HepG2 (cell line): ENCODE data around the gene DELE1. TPM values are rescaled to one million over a fixed set of nuclear protein-coding genes. Genes with fewer than 3 reads are reported as not detected.
A peak's percentile ranks its signal among the peaks of the same experiment; 100 is the strongest.

Experiments used
- CBX5 ChIP-seq: sonication (generic); formaldehyde crosslinking; IDR thresholded peaks from 2 replicates; pipeline ENCODE4 v1.4.0; 2020; ENCODE audit warnings: missing genetic modification reagents, borderline replicate concordance
- CENPX ChIP-seq: sonication (generic); formaldehyde crosslinking; IDR thresholded peaks from 2 replicates; pipeline ENCODE4 v1.9.0; 2021; ENCODE audit warnings: mild to moderate bottlenecking, missing genetic modification reagents, moderate library complexity
- POLR2AphosphoS5 ChIP-seq: IDR thresholded peaks from 2 replicates; pipeline ENCODE4 v1.6.1; 2012; ENCODE audit warnings: low read depth, low read length
- ZNF20 ChIP-seq: sonication (generic); formaldehyde crosslinking; IDR thresholded peaks from 2 replicates; pipeline ENCODE4 v1.4.0; 2020; ENCODE audit warnings: mild to moderate bottlenecking, moderate library complexity, missing genetic modification reagents
- ZNF724P ChIP-seq: sonication (generic); formaldehyde crosslinking; IDR thresholded peaks from 2 replicates; pipeline ENCODE4 v1.8.0; 2022; ENCODE audit warnings: missing genetic modification reagents, borderline replicate concordance
- polyA plus RNA-seq, 8 experiments: library from polyadenylated mRNA; depleted of rRNA in 3 of 8; stranded (reverse) in 7 of 8; unstranded in 1 of 8; fragments of >200 nt; fragmentation: Illumina TruSeq in 4 of 8; extraction: Trizol in 4 of 8; gene quantifications; 2 replicates each; pipeline versions ENCODE4 v1.2.1 to v1.2.3, GENCODE V29; 2011 to 2016; ENCODE audit warnings: low read depth in 4 of 8, missing spikeins in 1 of 8, mixed read lengths in 1 of 8; ENCODE audit not compliant: insufficient read depth in 1 of 8
- total RNA-seq, 5 experiments: library from RNA; depleted of rRNA; stranded (reverse); fragments of >200 nt; fragmentation: Illumina TruSeq; extraction: Trizol; gene quantifications; 2 replicates each; pipeline ENCODE4 v1.2.3, GENCODE V29; 2016; ENCODE audit warnings: low read depth in 1 of 5
- TF ChIP-seq, protein P1 (sequence below), 2 experiments: IDR thresholded peaks; 2 replicates each; pipeline ENCODE4 v1.6.1; 2011 to 2012; ENCODE audit warnings: low read length in 2 of 2, borderline replicate concordance in 1 of 2, low read depth in 1 of 2, mild to moderate bottlenecking in 1 of 2, moderate library complexity in 1 of 2
- TF ChIP-seq, protein P2 (sequence below): sonication (generic); formaldehyde crosslinking; IDR thresholded peaks from 2 replicates; pipeline ENCODE4 v1.4.0; 2020; ENCODE audit warnings: low read depth, missing genetic modification reagents
- TF ChIP-seq, protein P3 (sequence below): sonication (generic); formaldehyde crosslinking; IDR thresholded peaks from 2 replicates; pipeline ENCODE4 v1.4.0; 2020; ENCODE audit warnings: mild to moderate bottlenecking, missing genetic modification reagents
- TF ChIP-seq, protein P4 (sequence below): sonication (generic); formaldehyde crosslinking; IDR thresholded peaks from 2 replicates; pipeline ENCODE4 v1.4.0; 2020; ENCODE audit warnings: mild to moderate bottlenecking, missing genetic modification reagents

Gene DELE1
- total and polyA plus RNA-seq, 2 of the 13 experiments (the other 11 are each of a cell fraction or from before 2014, with no cell fraction given): 57.5 to 90.3 TPM

DNA sequence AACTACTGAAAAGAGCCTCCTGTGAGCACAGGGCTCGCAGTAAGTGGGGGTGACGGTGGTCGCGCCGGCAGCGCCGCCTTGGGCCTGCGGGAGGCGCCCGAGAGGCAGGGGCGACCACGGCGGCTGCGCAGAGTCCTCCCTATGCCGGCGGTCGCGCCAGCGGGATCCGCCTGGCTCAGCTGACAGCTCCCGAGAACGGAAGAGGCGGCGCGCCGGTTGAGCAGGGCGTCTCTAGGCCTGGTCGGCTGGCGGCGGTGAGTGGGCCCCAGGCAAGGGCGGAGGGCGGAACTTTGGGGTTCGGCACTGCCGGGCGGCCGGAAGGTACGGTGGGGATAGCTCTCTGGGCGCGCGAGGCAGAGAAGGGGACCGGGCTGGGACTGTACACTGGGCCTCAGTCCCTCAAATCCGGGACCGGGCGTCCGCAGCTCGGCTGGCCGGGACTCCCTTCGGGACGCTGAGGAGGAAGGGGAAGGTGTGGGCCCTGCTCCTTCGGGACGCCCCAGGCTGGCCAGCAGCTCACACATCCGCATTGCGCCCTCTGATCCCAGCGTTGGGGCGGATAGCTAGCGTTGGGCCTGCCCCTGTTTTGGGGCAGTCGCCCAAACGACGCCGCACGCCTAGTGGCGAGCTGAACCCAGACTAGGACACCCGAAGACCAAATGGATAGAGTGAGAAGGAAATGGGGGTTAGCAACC lies 45.4 kb downstream of the DELE1 start, which contains the start of gene RNF14 (continued):
- TF ChIP-seq, protein P1, sequence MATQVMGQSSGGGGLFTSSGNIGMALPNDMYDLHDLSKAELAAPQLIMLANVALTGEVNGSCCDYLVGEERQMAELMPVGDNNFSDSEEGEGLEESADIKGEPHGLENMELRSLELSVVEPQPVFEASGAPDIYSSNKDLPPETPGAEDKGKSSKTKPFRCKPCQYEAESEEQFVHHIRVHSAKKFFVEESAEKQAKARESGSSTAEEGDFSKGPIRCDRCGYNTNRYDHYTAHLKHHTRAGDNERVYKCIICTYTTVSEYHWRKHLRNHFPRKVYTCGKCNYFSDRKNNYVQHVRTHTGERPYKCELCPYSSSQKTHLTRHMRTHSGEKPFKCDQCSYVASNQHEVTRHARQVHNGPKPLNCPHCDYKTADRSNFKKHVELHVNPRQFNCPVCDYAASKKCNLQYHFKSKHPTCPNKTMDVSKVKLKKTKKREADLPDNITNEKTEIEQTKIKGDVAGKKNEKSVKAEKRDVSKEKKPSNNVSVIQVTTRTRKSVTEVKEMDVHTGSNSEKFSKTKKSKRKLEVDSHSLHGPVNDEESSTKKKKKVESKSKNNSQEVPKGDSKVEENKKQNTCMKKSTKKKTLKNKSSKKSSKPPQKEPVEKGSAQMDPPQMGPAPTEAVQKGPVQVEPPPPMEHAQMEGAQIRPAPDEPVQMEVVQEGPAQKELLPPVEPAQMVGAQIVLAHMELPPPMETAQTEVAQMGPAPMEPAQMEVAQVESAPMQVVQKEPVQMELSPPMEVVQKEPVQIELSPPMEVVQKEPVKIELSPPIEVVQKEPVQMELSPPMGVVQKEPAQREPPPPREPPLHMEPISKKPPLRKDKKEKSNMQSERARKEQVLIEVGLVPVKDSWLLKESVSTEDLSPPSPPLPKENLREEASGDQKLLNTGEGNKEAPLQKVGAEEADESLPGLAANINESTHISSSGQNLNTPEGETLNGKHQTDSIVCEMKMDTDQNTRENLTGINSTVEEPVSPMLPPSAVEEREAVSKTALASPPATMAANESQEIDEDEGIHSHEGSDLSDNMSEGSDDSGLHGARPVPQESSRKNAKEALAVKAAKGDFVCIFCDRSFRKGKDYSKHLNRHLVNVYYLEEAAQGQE (IDR thresholded peaks at IDR 0.05; ENCODE audit: borderline replicate concordance in 1 of 2, low read depth in 1 of 2, low read length in 2 of 2): no peak; a peak in 1 of 4 replicates
- TF ChIP-seq CBX5 (CRISPR knock-in tag): no peak
- no peak for TF ChIP-seq ZNF20 (CRISPR knock-in tag)
- TF ChIP-seq ZNF724P (CRISPR knock-in tag): peak; percentile 22; the same call in 1 of the 2 replicates
- TF ChIP-seq CENPX (CRISPR knock-in tag): no peak
- TF ChIP-seq, protein P2, sequence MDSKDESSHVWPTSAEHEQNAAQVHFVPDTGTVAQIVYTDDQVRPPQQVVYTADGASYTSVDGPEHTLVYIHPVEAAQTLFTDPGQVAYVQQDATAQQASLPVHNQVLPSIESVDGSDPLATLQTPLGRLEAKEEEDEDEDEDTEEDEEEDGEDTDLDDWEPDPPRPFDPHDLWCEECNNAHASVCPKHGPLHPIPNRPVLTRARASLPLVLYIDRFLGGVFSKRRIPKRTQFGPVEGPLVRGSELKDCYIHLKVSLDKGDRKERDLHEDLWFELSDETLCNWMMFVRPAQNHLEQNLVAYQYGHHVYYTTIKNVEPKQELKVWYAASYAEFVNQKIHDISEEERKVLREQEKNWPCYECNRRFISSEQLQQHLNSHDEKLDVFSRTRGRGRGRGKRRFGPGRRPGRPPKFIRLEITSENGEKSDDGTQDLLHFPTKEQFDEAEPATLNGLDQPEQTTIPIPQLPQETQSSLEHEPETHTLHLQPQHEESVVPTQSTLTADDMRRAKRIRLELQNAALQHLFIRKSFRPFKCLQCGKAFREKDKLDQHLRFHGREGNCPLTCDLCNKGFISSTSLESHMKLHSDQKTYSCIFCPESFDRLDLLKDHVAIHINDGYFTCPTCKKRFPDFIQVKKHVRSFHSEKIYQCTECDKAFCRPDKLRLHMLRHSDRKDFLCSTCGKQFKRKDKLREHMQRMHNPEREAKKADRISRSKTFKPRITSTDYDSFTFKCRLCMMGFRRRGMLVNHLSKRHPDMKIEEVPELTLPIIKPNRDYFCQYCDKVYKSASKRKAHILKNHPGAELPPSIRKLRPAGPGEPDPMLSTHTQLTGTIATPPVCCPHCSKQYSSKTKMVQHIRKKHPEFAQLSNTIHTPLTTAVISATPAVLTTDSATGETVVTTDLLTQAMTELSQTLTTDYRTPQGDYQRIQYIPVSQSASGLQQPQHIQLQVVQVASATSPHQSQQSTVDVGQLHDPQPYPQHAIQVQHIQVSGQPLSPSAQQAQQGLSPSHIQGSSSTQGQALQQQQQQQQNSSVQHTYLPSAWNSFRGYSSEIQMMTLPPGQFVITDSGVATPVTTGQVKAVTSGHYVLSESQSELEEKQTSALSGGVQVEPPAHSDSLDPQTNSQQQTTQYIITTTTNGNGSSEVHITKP: no peak
- TF ChIP-seq, protein P3, sequence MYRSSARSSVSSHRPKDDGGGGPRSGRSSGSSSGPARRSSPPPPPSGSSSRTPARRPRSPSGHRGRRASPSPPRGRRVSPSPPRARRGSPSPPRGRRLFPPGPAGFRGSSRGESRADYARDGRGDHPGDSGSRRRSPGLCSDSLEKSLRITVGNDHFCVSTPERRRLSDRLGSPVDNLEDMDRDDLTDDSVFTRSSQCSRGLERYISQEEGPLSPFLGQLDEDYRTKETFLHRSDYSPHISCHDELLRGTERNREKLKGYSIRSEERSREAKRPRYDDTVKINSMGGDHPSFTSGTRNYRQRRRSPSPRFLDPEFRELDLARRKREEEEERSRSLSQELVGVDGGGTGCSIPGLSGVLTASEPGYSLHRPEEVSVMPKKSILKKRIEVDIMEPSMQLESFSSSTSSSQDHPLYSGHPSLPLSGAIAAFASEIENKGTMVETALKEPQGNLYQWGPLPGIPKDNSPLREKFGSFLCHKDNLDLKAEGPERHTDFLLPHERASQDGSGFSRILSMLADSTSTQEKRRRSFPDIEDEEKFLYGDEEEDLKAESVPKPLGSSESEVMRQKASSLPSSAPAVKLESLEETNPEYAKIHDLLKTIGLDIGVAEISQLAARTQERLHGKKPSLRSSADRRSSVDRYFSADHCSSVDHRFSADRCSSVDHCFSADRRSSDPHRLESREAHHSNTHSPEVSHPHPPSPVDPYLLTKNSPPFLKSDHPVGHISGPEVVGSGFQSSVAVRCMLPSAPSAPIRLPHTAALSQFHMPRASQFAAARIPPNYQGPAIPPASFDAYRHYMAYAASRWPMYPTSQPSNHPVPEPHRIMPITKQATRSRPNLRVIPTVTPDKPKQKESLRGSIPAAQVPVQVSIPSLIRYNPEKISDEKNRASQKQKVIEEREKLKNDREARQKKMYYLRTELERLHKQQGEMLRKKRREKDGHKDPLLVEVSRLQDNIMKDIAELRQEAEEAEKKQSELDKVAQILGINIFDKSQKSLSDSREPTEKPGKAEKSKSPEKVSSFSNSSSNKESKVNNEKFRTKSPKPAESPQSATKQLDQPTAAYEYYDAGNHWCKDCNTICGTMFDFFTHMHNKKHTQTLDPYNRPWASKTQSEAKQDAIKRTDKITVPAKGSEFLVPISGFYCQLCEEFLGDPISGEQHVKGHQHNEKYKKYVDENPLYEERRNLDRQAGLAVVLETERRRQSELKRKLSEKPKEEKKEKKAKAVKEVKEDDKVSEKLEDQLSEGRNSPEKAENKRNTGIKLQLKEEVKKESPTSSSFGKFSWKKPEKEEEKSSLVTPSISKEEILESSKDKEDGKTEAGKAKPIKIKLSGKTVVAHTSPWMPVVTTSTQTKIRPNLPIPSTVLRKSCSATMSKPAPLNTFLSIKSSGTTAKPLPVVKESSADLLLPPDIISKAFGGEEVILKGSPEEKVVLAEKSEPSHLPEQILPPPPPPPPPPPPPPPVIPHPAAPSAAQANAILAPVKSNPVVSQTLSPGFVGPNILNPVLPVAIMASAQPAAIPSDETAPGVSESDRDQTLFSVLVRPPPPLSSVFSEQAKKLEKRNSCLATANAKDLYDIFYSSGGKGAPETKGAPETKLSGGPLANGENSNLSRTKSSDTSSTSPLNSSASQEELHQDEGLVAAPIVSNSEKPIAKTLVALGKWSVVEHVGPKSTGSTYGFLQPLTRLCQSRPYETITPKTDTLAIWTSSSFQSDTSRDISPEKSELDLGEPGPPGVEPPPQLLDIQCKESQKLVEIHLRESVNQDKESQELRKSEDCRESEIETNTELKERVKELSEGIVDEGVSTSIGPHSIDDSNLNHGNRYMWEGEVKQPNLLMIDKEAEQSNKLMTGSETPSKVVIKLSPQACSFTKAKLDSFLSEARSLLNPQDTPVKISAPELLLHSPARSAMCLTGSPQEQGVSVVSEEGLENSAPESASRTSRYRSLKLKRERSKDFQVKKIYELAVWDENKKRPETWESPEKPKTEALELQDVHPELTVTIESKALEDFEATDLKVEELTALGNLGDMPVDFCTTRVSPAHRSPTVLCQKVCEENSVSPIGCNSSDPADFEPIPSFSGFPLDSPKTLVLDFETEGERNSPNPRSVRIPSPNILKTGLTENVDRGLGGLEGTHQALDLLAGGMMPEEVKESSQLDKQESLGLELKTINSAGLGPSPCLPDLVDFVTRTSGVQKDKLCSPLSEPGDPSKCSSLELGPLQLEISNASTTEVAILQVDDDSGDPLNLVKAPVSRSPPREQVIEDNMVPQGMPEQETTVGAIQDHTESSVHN (CRISPR knock-in tag): no peak
- TF ChIP-seq, protein P4, sequence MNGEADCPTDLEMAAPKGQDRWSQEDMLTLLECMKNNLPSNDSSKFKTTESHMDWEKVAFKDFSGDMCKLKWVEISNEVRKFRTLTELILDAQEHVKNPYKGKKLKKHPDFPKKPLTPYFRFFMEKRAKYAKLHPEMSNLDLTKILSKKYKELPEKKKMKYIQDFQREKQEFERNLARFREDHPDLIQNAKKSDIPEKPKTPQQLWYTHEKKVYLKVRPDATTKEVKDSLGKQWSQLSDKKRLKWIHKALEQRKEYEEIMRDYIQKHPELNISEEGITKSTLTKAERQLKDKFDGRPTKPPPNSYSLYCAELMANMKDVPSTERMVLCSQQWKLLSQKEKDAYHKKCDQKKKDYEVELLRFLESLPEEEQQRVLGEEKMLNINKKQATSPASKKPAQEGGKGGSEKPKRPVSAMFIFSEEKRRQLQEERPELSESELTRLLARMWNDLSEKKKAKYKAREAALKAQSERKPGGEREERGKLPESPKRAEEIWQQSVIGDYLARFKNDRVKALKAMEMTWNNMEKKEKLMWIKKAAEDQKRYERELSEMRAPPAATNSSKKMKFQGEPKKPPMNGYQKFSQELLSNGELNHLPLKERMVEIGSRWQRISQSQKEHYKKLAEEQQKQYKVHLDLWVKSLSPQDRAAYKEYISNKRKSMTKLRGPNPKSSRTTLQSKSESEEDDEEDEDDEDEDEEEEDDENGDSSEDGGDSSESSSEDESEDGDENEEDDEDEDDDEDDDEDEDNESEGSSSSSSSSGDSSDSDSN: peak; percentile 100
- peak; percentile 77 for TF ChIP-seq POLR2AphosphoS5
